NT2/D1 (cell line): Measurements from ENCODE around the gene ITIH4.

Experiments
- DNase-seq: peaks from one replicate; pipeline ENCODE4 v3.0.0-alpha.2; 2011; ENCODE audit warnings: low read depth, low spot score
- H3K27me3 ChIP-seq: 2 replicates; pipeline ENCODE4 v1.6.0; 2011; ENCODE audit warnings: mild to moderate bottlenecking; ENCODE audit not compliant: insufficient read length, insufficient read depth
- H3K36me3 ChIP-seq: 2 replicates; pipeline ENCODE4 v1.6.1; 2011; ENCODE audit warnings: mild to moderate bottlenecking, low read length, mixed read lengths; ENCODE audit not compliant: insufficient read depth, insufficient read length
- H3K4me1 ChIP-seq: 2 replicates; pipeline ENCODE4 v1.5.1; 2011; ENCODE audit not compliant: insufficient read depth, insufficient read length
- H3K4me3 ChIP-seq: 2 replicates; pipeline ENCODE4 v1.5.1; 2011; ENCODE audit warnings: low read depth; ENCODE audit not compliant: insufficient read length
- H3K9ac ChIP-seq: 2 replicates; pipeline ENCODE4 v1.6.0; 2011; ENCODE audit warnings: low read depth; ENCODE audit not compliant: insufficient read length
- H3K9me3 ChIP-seq: 2 replicates; pipeline ENCODE4 v1.5.1; 2011; ENCODE audit warnings: mild to moderate bottlenecking, low read length; ENCODE audit not compliant: insufficient read depth
- SUZ12 ChIP-seq: IDR thresholded peaks from 2 replicates; pipeline ENCODE4 v1.6.1; 2011; ENCODE audit not compliant: insufficient read length, insufficient read depth; ENCODE audit errors: extremely low read depth
- YY1 ChIP-seq: IDR thresholded peaks from 2 replicates; pipeline ENCODE4 v1.6.1; 2011; ENCODE audit not compliant: insufficient read length, insufficient read depth
- ZNF274 ChIP-seq: IDR thresholded peaks from 2 replicates; pipeline ENCODE4 v1.6.1; 2011; ENCODE audit warnings: mild to moderate bottlenecking, low read depth, low read length

The ITIH4 gene

GRCh38 chr3:52775877-52776276 is 54.6 kb downstream of the ITIH4 start:
- TF ChIP-seq SUZ12 = no peak
- no peak for TF ChIP-seq ZNF274
- TF ChIP-seq YY1 = no peak
- Histone ChIP-seq H3K4me1 (no peaks in the 10 kb centered on the region), H3K36me3 (no peaks in the 10 kb centered on the region), H3K9ac (no peak overlapping the region), H3K9me3 (no peaks in the 10 kb centered on the region), H3K27me3 (peaks cover 22% of the 10 kb centered on the region), H3K4me3 (no peak overlapping the region)
- DNase-seq = no peak

GRCh38 chr3:52774901-52775864 is 55.3 kb downstream of the ITIH4 start:
- Histone ChIP-seq H3K4me3 (no peak overlapping the region), H3K9me3 (no peaks in the 10 kb centered on the region), H3K9ac (no peak overlapping the region), H3K4me1 (no peaks in the 10 kb centered on the region), H3K27me3 (peaks cover 20% of the 10 kb centered on the region), H3K36me3 (no peaks in the 10 kb centered on the region)
- TF ChIP-seq ZNF274 (no peak), YY1 (no peak), SUZ12 (no peak)
- DNase-seq = no peak

- DNase-seq = no peak
- peaks cover 17% of the 10 kb centered on the region for H3K27me3 ChIP-seq
- no peaks in the 10 kb centered on the region for H3K4me1 ChIP-seq
- no peak overlapping the region for H3K9ac ChIP-seq
- no peak overlapping the region for H3K4me3 ChIP-seq
- H3K9me3 ChIP-seq = no peaks in the 10 kb centered on the region
- TF ChIP-seq SUZ12 (no peak), YY1 (no peak), ZNF274 (no peak)
- no peaks in the 10 kb centered on the region for H3K36me3 ChIP-seq
These were observed 56.3 kb downstream of the ITIH4 start for GRCh38 chr3:52774066-52774713.

GRCh38 chr3:52773361-52774065 is 57.0 kb downstream of the ITIH4 start:
- H3K9ac ChIP-seq = no peak overlapping the region
- H3K4me3 ChIP-seq = no peak overlapping the region
- H3K27me3 ChIP-seq = peaks cover 17% of the 10 kb centered on the region
- H3K4me1 ChIP-seq = no peaks in the 10 kb centered on the region
- H3K36me3 ChIP-seq = peaks cover 3% of the 10 kb centered on the region
- TF ChIP-seq ZNF274 (no peak), YY1 (no peak), SUZ12 (no peak)
- no peaks in the 10 kb centered on the region for H3K9me3 ChIP-seq
- DNase-seq = no peak

- Histone ChIP-seq H3K4me3 (peak overlapping the region; percentile 69), H3K9me3 (no peaks in the 10 kb centered on the region), H3K4me1 (no peaks in the 10 kb centered on the region), H3K36me3 (peaks cover 17% of the 10 kb centered on the region), H3K27me3 (peaks cover 14% of the 10 kb centered on the region), H3K9ac (peak overlapping the region; percentile 93)
- DNase-seq = no peak
- no peak for TF ChIP-seq ZNF274
- no peak for TF ChIP-seq SUZ12
- TF ChIP-seq YY1 = no peak
These were observed 58.8 kb downstream of the ITIH4 start for GRCh38 chr3:52771702-52772101.

GRCh38 chr3:52771334-52771681 is 59.2 kb downstream of the ITIH4 start:
- TF ChIP-seq SUZ12 (no peak), ZNF274 (no peak), YY1 (no peak)
- H3K4me1 ChIP-seq = no peaks in the 10 kb centered on the region

More at GRCh38 chr3:52771334-52771681, 59.2 kb downstream of the ITIH4 start:
- H3K9me3 ChIP-seq = no peaks in the 10 kb centered on the region
- H3K9ac ChIP-seq = peak overlapping the region; percentile 93
- peaks cover 20% of the 10 kb centered on the region for H3K36me3 ChIP-seq
- no peak for DNase-seq
- H3K4me3 ChIP-seq = peak overlapping the region; percentile 69
- H3K27me3 ChIP-seq = peaks cover 14% of the 10 kb centered on the region
